OCI-LY7 (cell line): Measurements from ENCODE around the gene CLSTN3. TPM values are rescaled to one million over a fixed set of nuclear protein-coding genes. Genes with fewer than 3 reads are reported as not detected.

ENCODE experiments used
- BruUV-seq: library from RNA; stranded (reverse); fragments of 400-500 nt; replicated peaks from 2 replicates; lab custom pipeline; 2021; lab: Mats Ljungman, UMichigan
- CTCF ChIA-PET: fragments of 300-600 bp; sonication (Branson Sonifier 250); formaldehyde crosslinking; loops from one replicate; lab custom pipeline; 2022; ENCODE audit warnings: antibody characterized with exemption; ENCODE audit not compliant: unreplicated experiment; lab: Charles Lee
- POLR2A ChIA-PET: fragments of 300-600 bp; sonication (Branson Sonifier 250); formaldehyde crosslinking; loops from one replicate; lab custom pipeline; 2022; ENCODE audit warnings: antibody characterized with exemption; lab: Charles Lee
- DNase-seq: peaks from one replicate; pipeline ENCODE4 v3.0.0-alpha.2; 2015; ENCODE audit warnings: low spot score
- H2AFZ ChIP-seq: fragments of 200-600 bp; sonication (generic), shearing (Covaris generic); 2 replicates; pipeline ENCODE4 v1.6.1; 2014; ENCODE audit warnings: mild to moderate bottlenecking, antibody characterized with exemption, low read length, moderate library complexity
- H3K27ac ChIP-seq: fragments of 200-600 bp; sonication (generic); 2 replicates; pipeline ENCODE4 v1.5.1; 2014; ENCODE audit warnings: mixed run types, low read depth, mild to moderate bottlenecking, moderate library complexity, low read length, inconsistent platforms; ENCODE audit not compliant: poor library complexity, severe bottlenecking
- H3K36me3 ChIP-seq: fragments of 200-600 bp; sonication (generic); 2 replicates; pipeline ENCODE4 v1.6.1; 2014; ENCODE audit warnings: mild to moderate bottlenecking, antibody characterized with exemption, low read length, moderate library complexity, mixed read lengths; ENCODE audit not compliant: insufficient read depth
- H3K4me1 ChIP-seq: fragments of 200-600 bp; sonication (generic); 2 replicates; pipeline ENCODE4 v1.5.1; 2014; ENCODE audit warnings: mild to moderate bottlenecking, low read length; ENCODE audit not compliant: insufficient read depth, poor library complexity, severe bottlenecking
- H3K4me2 ChIP-seq: fragments of 200-600 bp; sonication (generic); 2 replicates; pipeline ENCODE4 v1.6.1; 2014; ENCODE audit warnings: mild to moderate bottlenecking, low read length
- H3K4me3 ChIP-seq: fragments of 200-600 bp; sonication (generic); 2 replicates; pipeline ENCODE4 v1.5.1; 2014; ENCODE audit warnings: mild to moderate bottlenecking, low read depth, low read length; ENCODE audit not compliant: poor library complexity, severe bottlenecking
- H3K79me2 ChIP-seq: fragments of 200-600 bp; sonication (generic); 2 replicates; pipeline ENCODE4 v1.6.1; 2016; ENCODE audit warnings: low read depth, mild to moderate bottlenecking, low read length, moderate library complexity, mixed read lengths; ENCODE audit not compliant: insufficient read depth
- H3K9me2 ChIP-seq: fragments of 200-600 bp; sonication (generic); 2 replicates; pipeline ENCODE4 v1.6.1; 2016; ENCODE audit warnings: mild to moderate bottlenecking, low read length, mixed read lengths; ENCODE audit not compliant: insufficient read depth
- H3K9me3 ChIP-seq: fragments of 200-600 bp; sonication (generic); 2 replicates; pipeline ENCODE4 v1.6.1; 2014; ENCODE audit warnings: mild to moderate bottlenecking, mixed run types, low read length, mixed read lengths
- H4K20me1 ChIP-seq: fragments of 200-600 bp; sonication (generic); 2 replicates; pipeline ENCODE4 v1.6.1; 2014; ENCODE audit warnings: mild to moderate bottlenecking, antibody characterized with exemption, low read length, moderate library complexity, mixed read lengths; ENCODE audit not compliant: insufficient read depth
- EZH2phosphoT487 ChIP-seq: fragments of 200-600 bp; sonication (generic); IDR thresholded peaks from 2 replicates; pipeline ENCODE4 v1.6.1; 2018; ENCODE audit warnings: low read depth, borderline replicate concordance, mild to moderate bottlenecking, mixed run types, antibody characterized with exemption, low read length, moderate library complexity, mixed read lengths
- intact Hi-C: fragments of 100-400 bp; cut with micrococcal nuclease; formaldehyde crosslinking; loops from one replicate; pipeline ENCODE4 v1.10.0; 2022; ENCODE audit not compliant: unreplicated experiment
- total RNA-seq, 2 experiments: library from RNA; depleted of rRNA in 1 of 2; stranded (reverse); fragments of >200 nt in 1 of 2; shearing (Covaris generic) in 1 of 2; gene quantifications; 2 replicates each; pipeline ENCODE4 v1.2.3, GENCODE V29; 2014 to 2022
- TF ChIP-seq, protein P1 (sequence below): fragments of 200-600 bp; sonication (generic); conservative IDR thresholded peaks from 2 replicates; pipeline ENCODE4 v1.5.1; 2014; ENCODE audit warnings: mild to moderate bottlenecking, antibody characterized with exemption, low read length, moderate library complexity, mixed read lengths

Gene CLSTN3
- total RNA-seq, 2 experiments from 2014 or later = 18.5 to 34.2 TPM

DNA sequence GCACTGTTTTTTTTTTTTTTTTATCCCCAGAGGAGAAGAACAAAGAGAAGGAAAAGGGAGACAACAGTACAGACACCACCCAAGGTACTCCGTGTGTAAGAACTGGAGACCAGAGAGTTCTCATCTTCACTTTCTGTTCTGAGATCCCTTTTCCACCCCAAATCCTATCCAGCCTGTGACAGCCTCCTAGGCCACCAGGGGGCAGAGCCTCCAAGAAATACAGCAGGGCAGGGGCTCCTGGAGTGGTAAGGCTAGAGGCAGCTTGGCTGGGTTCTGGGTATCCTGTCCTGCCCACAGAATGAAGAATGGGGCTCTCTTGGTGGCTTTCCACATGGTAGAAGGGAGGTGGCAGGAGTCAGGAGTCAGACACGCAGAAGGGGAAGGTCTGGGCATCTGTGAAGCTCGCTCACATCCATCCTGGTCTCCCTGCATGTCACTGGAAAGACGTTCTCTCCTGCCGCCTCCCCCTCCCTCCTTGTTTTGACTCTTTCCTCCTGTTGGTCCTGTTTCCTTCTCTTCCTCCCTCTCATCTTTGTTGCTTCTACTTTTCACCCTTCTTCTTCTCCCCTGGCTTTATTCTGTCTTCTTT lies 12.0 kb downstream of the CLSTN3 start:
- Histone ChIP-seq H3K4me3 (no peak overlapping the region), H3K9me3 (no peaks in the 10 kb centered on the region), H3K4me1 (no peaks in the 10 kb centered on the region), H3K36me3 (no peaks in the 10 kb centered on the region), H3K27ac (no peak overlapping the region), H2AFZ (no peak overlapping the region), H4K20me1 (no peaks in the 10 kb centered on the region), H3K4me2 (no peak overlapping the region), H3K9me2 (no peaks in the 10 kb centered on the region), H3K79me2 (no peaks in the 10 kb centered on the region)
- CTCF ChIA-PET = interaction anchor here (1.0 kb wide), 1 partner anchor 12 kb away, joined by 3 read pairs; the partner anchor contains the start of gene CLSTN3
- intact Hi-C loops = loop anchor here (1.0 to 5.0 kb wide), 3 partner anchors 46 to 496 kb away; no protein-coding TSS in a partner anchor
- TF ChIP-seq, protein P1, sequence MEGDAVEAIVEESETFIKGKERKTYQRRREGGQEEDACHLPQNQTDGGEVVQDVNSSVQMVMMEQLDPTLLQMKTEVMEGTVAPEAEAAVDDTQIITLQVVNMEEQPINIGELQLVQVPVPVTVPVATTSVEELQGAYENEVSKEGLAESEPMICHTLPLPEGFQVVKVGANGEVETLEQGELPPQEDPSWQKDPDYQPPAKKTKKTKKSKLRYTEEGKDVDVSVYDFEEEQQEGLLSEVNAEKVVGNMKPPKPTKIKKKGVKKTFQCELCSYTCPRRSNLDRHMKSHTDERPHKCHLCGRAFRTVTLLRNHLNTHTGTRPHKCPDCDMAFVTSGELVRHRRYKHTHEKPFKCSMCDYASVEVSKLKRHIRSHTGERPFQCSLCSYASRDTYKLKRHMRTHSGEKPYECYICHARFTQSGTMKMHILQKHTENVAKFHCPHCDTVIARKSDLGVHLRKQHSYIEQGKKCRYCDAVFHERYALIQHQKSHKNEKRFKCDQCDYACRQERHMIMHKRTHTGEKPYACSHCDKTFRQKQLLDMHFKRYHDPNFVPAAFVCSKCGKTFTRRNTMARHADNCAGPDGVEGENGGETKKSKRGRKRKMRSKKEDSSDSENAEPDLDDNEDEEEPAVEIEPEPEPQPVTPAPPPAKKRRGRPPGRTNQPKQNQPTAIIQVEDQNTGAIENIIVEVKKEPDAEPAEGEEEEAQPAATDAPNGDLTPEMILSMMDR = peak; percentile 86
- no peak for TF ChIP-seq EZH2phosphoT487
- POLR2A ChIA-PET = interaction anchor here (0.7 to 1.0 kb wide), 2 partner anchors 47 to 527 kb away, joined by 3 to 7 read pairs; no protein-coding TSS in a partner anchor
- no TSS peak for BruUV-seq
- peak; percentile 70 for DNase-seq

DNA sequence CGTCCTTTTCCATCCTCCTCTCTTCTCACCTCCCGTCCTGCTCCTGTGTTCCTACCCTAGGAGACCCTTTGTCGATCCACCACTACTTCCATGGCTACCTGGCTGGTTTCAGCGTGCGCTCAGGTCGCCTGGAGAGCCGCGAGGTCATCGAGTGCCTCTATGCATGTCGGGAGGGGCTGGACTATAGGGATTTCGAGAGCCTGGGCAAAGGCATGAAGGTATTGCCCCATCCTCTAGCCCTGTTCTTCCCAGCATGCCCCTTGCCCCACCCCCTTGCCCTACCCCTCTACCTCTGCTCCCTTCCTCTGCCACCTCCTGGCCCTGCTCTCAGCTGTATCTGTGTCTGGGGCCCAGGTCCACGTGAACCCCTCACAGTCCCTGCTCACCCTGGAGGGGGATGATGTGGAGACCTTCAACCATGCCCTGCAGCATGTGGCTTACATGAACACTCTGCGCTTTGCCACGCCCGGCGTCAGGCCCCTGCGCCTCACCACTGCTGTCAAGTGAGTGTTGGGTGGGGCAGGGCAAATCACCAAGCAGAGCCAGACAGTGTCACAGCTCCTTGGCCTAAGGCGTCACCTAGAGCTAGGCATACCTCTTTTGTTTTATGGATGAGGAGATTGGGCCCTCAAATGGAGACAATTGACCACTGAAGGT lies 12.8 kb downstream of the CLSTN3 start:
- BruUV-seq = no TSS peak
- POLR2A ChIA-PET = no interaction called here
- intact Hi-C loops = loop anchor here (1.0 to 5.0 kb wide), 3 partner anchors 45 to 495 kb away; no protein-coding TSS in a partner anchor
- Histone ChIP-seq H2AFZ (no peak overlapping the region), H3K9me2 (no peaks in the 10 kb centered on the region), H3K4me1 (no peaks in the 10 kb centered on the region), H4K20me1 (no peaks in the 10 kb centered on the region), H3K27ac (no peak overlapping the region), H3K9me3 (no peaks in the 10 kb centered on the region), H3K4me3 (no peak overlapping the region), H3K36me3 (no peaks in the 10 kb centered on the region), H3K4me2 (no peak overlapping the region), H3K79me2 (no peaks in the 10 kb centered on the region)
- no peak for DNase-seq
- CTCF ChIA-PET = interaction anchor here (0.6 to 1.0 kb wide), 2 partner anchors 13 to 551 kb away, joined by 3 to 18 read pairs; partner anchors contain the start of gene CLSTN3
- TF ChIP-seq, protein P1 = no peak
- TF ChIP-seq EZH2phosphoT487 = no peak
